ENCODE data around the gene OLFML2A. TPM values are rescaled to one million over a fixed set of nuclear protein-coding genes. Genes with fewer than 3 reads are reported as not detected.

The OLFML2A gene
- total RNA-seq, 1 experiment from 2014 or later, result 5.8 TPM

GRCh38 chr9:124813501-124814163 lies 36.7 kb downstream of the OLFML2A start:
- no peak overlapping the region for H3K4ac ChIP-seq (ENCODE audit: low read depth, low read length)
- Mint-ChIP-seq H3K36me3 (ENCODE audit: insufficient read depth in 1 of 3, low read depth in 3 of 3) (no peaks in the 10 kb centered on the region; a peak in 1 of 7 replicates), H3K4me1 (peaks cover 32 to 39% of the 10 kb centered on the region in 2 experiments), H3K27me3 (ENCODE audit: low read depth) (no peaks in the 10 kb centered on the region), H3K9me3 (no peaks in the 10 kb centered on the region), H3K27ac (peak overlapping the region; percentile 65 to 70 (median 68); a peak in 2 of 7 replicates), H3K4me3 (no peak overlapping the region)
- H3K79me2 ChIP-seq (ENCODE audit: insufficient read depth, low read length), result no peaks in the 10 kb centered on the region
- no peak overlapping the region for H3T11ph ChIP-seq (ENCODE audit: low read length)
- H2BK120ac ChIP-seq (ENCODE audit: low read depth, low read length, poor library complexity, severe bottlenecking), result no peak overlapping the region
- no peak overlapping the region for H3K56ac ChIP-seq (ENCODE audit: insufficient read length, low read depth, low read length)
- H3K23ac ChIP-seq (ENCODE audit: insufficient read length, low read depth, low read length), result no peak overlapping the region
- no peak overlapping the region for H2BK5ac ChIP-seq (ENCODE audit: insufficient read length, low read length)
- no peaks in the 10 kb centered on the region for H4K20me1 ChIP-seq (ENCODE audit: control insufficient read depth, insufficient read depth, insufficient read length)
- no peak overlapping the region for H2BK15ac ChIP-seq (ENCODE audit: low read depth, low read length)
- H3K79me1 ChIP-seq (ENCODE audit: insufficient read depth, low read depth, low read length, poor library complexity, severe bottlenecking), result no peaks in the 10 kb centered on the region
- no peak overlapping the region for H3K9ac ChIP-seq (ENCODE audit: extremely low read depth, insufficient read length, low read length)
- peaks cover 3% of the 10 kb centered on the region; the same call in 1 of the 2 replicates for H3K4me1 ChIP-seq (ENCODE audit: insufficient read depth, low read length)
- H3K14ac ChIP-seq (ENCODE audit: insufficient read depth, low read length), result peak overlapping the region; percentile 21; the same call in 1 of the 2 replicates
- H2AFZ ChIP-seq (ENCODE audit: low read length), result no peak overlapping the region
- H3K4me2 ChIP-seq (ENCODE audit: insufficient read depth, insufficient read length, low read length), result no peak overlapping the region
- no peaks in the 10 kb centered on the region for H3K9me3 ChIP-seq (ENCODE audit: control insufficient read depth, low read depth, low read length)
- H4K5ac ChIP-seq (ENCODE audit: insufficient read length, low read depth, low read length), result no peak overlapping the region
- H3K27me3 ChIP-seq (ENCODE audit: insufficient read depth, low read length), result no peaks in the 10 kb centered on the region
- H3K23me2 ChIP-seq (ENCODE audit: insufficient read length, low read depth, low read length, poor library complexity, severe bottlenecking), result no peaks in the 10 kb centered on the region
- H3K18ac ChIP-seq (ENCODE audit: insufficient read length, low read depth, low read length), result no peak overlapping the region
- no peak overlapping the region for H4K91ac ChIP-seq (ENCODE audit: insufficient read length, low read depth, low read length)
- no peak overlapping the region for H4K8ac ChIP-seq (replicated peaks; ENCODE audit: insufficient read length, low read depth, low read length)
- WGBS (ENCODE audit: extremely low coverage, insufficient read length, low lambda C conversion rate), result no CpG with 5 or more reads among the region's 11 CpGs
- no peak overlapping the region for H2BK20ac ChIP-seq (ENCODE audit: low read depth, low read length, poor library complexity, severe bottlenecking)
- no peak overlapping the region for H2AK5ac ChIP-seq (ENCODE audit: insufficient read length, low read length)
- no peak for DNase-seq
- H3K27ac ChIP-seq (ENCODE audit: insufficient read length, low read depth, low read length), result no peak overlapping the region
- TF ChIP-seq CTCF (conservative IDR thresholded peaks at IDR 0.05), result no peak
- H2BK12ac ChIP-seq (ENCODE audit: insufficient read length, low read depth, low read length), result no peak overlapping the region
